SKM-1 (cell line): ENCODE results near the gene ENTPD6.
A peak's percentile ranks its signal among the peaks of the same experiment; 100 is the strongest.
"Not testable (repeated sequence)": the region's sequence is repeated elsewhere in the genome, so short reads cannot be mapped to it uniquely, and the experiment has no call there.

Source experiments
- DNase-seq: peaks from one replicate; lab custom pipeline; 2025; ENCODE audit not compliant: unreplicated experiment; lab: John Stamatoyannopoulos, UW

ENTPD6 gene

GRCh38 chr20:25223179-25223661, 27.7 kb downstream of the ENTPD6 start:
- DNase-seq: no peak

GRCh38 chr20:25223765-25224720, 28.5 kb downstream of the ENTPD6 start:
- DNase-seq: no peak

- DNase-seq: no peak
These were observed 29.4 kb downstream of the ENTPD6 start for GRCh38 chr20:25224941-25225340.

GRCh38 chr20:25225642-25226432, 30.3 kb downstream of the ENTPD6 start:
- no peak for DNase-seq

GRCh38 chr20:25226433-25227316, 31.2 kb downstream of the ENTPD6 start:
- no peak for DNase-seq

GRCh38 chr20:25227317-25227831, 31.9 kb downstream of the ENTPD6 start:
- DNase-seq: no peak

- DNase-seq: no peak
These were observed 34.1 kb downstream of the ENTPD6 start for GRCh38 chr20:25229486-25230165.

GRCh38 chr20:25230166-25230831, 34.8 kb downstream of the ENTPD6 start:
- no peak for DNase-seq

GRCh38 chr20:25233016-25233772, 37.7 kb downstream of the ENTPD6 start:
- no peak for DNase-seq

- not testable (repeated sequence) for DNase-seq
These were observed 38.7 kb downstream of the ENTPD6 start for GRCh38 chr20:25234009-25234849.

GRCh38 chr20:25236450-25237304, 41.2 kb downstream of the ENTPD6 start:
- DNase-seq: no peak

GRCh38 chr20:25237610-25238318, 42.3 kb downstream of the ENTPD6 start:
- peak; percentile 48 for DNase-seq

GRCh38 chr20:25238319-25239037, 43.0 kb downstream of the ENTPD6 start:
- no peak for DNase-seq

- no peak for DNase-seq
These were observed 44.2 kb downstream of the ENTPD6 start for GRCh38 chr20:25239387-25240370.
